GM12878 (cell line): ENCODE measurements around the gene MGAT4B. TPM values are rescaled to one million over a fixed set of nuclear protein-coding genes. Genes with fewer than 3 reads are reported as not detected.

ENCODE experiments used
- ATAC-seq: fragments of 200-7000 bp; cut with Tn5 transposase; 3 replicates; pipeline ENCODE4 v1.9.1; 2020; ENCODE audit warnings: mild to moderate bottlenecking, moderate library complexity
- BruUV-seq: library from RNA; stranded (reverse); fragments of 400-500 nt; replicated peaks from 2 replicates; lab custom pipeline; 2021; lab: Mats Ljungman, UMichigan
- CTCF ChIA-PET: fragments of 300-600 bp; sonication (Branson Sonifier 250); formaldehyde crosslinking; extraction: SDS; loops from one replicate; lab custom pipeline; 2021; ENCODE audit warnings: inconsistent platforms; lab: Yijun Ruan, JAX
- POLR2A ChIA-PET: fragments of 350-600 bp; formaldehyde crosslinking; extraction: SDS; loops from one replicate; lab custom pipeline; 2021; ENCODE audit warnings: inconsistent platforms; lab: Charles Lee
- RAD21 ChIA-PET: fragments of 300-600 bp; sonication (Branson Sonifier 250); formaldehyde crosslinking; loops from one replicate; lab custom pipeline; 2023; ENCODE audit warnings: antibody characterized with exemption; ENCODE audit not compliant: unreplicated experiment; lab: Charles Lee
- SMC1A ChIA-PET: fragments of 300-600 bp; sonication (Branson Sonifier 250); formaldehyde crosslinking; loops from one replicate; lab custom pipeline; 2023; ENCODE audit not compliant: unreplicated experiment, uncharacterized antibody; lab: Charles Lee
- DNase-seq: peaks from one replicate; pipeline ENCODE4 v3.0.0-alpha.2; 2011; ENCODE audit warnings: low read depth, low spot score
- FAIRE-seq: peaks from 3 replicates; lab custom pipeline; 2011; peaks lifted over from hg19 to GRCh38; lab: Jason Lieb, UNC
- H2AFZ ChIP-seq: 2 replicates; pipeline ENCODE4 v1.6.0; 2011; ENCODE audit warnings: low read depth, low read length, control low read depth; ENCODE audit not compliant: control insufficient read depth
- H3K27ac ChIP-seq: 2 replicates; pipeline ENCODE4 v1.5.1; 2011; ENCODE audit warnings: control low read depth; ENCODE audit not compliant: control insufficient read depth, insufficient read depth
- H3K27me3 ChIP-seq, 2 experiments: replicated peaks in 1 of 2; 2 replicates each; pipeline versions ENCODE4 v1.6.0 to v1.6.1; 2011; ENCODE audit warnings: low read length in 1 of 2; ENCODE audit not compliant: control insufficient read depth in 2 of 2, insufficient read depth in 2 of 2
- H3K36me3 ChIP-seq, 2 experiments: 2 replicates each; pipeline ENCODE4 v1.5.1; 2011; ENCODE audit warnings: low read length in 1 of 2; ENCODE audit not compliant: control insufficient read depth in 2 of 2, insufficient read depth in 2 of 2
- H3K4me1 ChIP-seq: 2 replicates; pipeline ENCODE4 v1.6.1; 2011; ENCODE audit warnings: mild to moderate bottlenecking, low read length, moderate library complexity, mixed read lengths; ENCODE audit not compliant: control insufficient read depth, insufficient read depth
- H3K4me2 ChIP-seq: 2 replicates; pipeline ENCODE4 v1.6.0; 2011; ENCODE audit warnings: control low read depth; ENCODE audit not compliant: control insufficient read depth, insufficient read depth
- H3K4me3 ChIP-seq: fragments of 200-600 bp; sonication (generic); 2 replicates; pipeline ENCODE4 v1.5.1; 2016
- H3K79me2 ChIP-seq: 2 replicates; pipeline ENCODE4 v1.6.0; 2011; ENCODE audit warnings: low read length; ENCODE audit not compliant: control insufficient read depth, insufficient read depth
- H3K9ac ChIP-seq: 2 replicates; pipeline ENCODE4 v1.8.0; 2011; ENCODE audit warnings: low read length, control low read depth, mixed read lengths; ENCODE audit not compliant: control insufficient read depth, insufficient read depth
- H3K9me3 ChIP-seq: replicated peaks from 3 replicates; pipeline ENCODE4 v1.5.1; 2011; ENCODE audit warnings: mild to moderate bottlenecking, low read length; ENCODE audit not compliant: control insufficient read depth, insufficient read depth
- H4K20me1 ChIP-seq: 2 replicates; pipeline ENCODE4 v1.6.0; 2011; ENCODE audit not compliant: control insufficient read depth, insufficient read depth
- CHD4 ChIP-seq: fragments of 200-600 bp; sonication (generic); IDR thresholded peaks from 2 replicates; pipeline ENCODE4 v1.6.1; 2016; ENCODE audit warnings: mild to moderate bottlenecking
- HCFC1 ChIP-seq: fragments of 150-350 bp; IDR thresholded peaks from 2 replicates; pipeline ENCODE4 v1.6.1; 2014; ENCODE audit warnings: low read length
- HSF1 ChIP-seq: fragments of 150-350 bp; IDR thresholded peaks from 2 replicates; pipeline ENCODE4 v1.6.1; 2014; ENCODE audit warnings: mild to moderate bottlenecking, low read depth, low read length
- LARP7 ChIP-seq: fragments of 450-650 bp; IDR thresholded peaks from 2 replicates; pipeline ENCODE4 v1.6.1; 2017; ENCODE audit warnings: mild to moderate bottlenecking
- MTA2 ChIP-seq: fragments of 450-650 bp; IDR thresholded peaks from 2 replicates; pipeline ENCODE4 v1.6.1; 2016; ENCODE audit warnings: low read depth, mild to moderate bottlenecking, moderate library complexity
- NFYB ChIP-seq: IDR thresholded peaks from 2 replicates; pipeline ENCODE4 v1.6.1; 2011; ENCODE audit warnings: low read depth, mild to moderate bottlenecking, low read length, improper control_type of control experiment, moderate library complexity; ENCODE audit not compliant: insufficient read depth
- RUNX3 ChIP-seq: IDR thresholded peaks from 2 replicates; pipeline ENCODE4 v1.6.1; 2012; ENCODE audit warnings: low read length, inconsistent platforms
- TCF7 ChIP-seq: IDR thresholded peaks from 2 replicates; pipeline ENCODE4 v1.6.1; 2014; ENCODE audit warnings: antibody characterized with exemption, borderline replicate concordance
- WGBS: methylation state at CpG from one replicate; pipeline ENCODE4 v1.1.6; 2016; ENCODE audit warnings: low lambda C conversion rate; ENCODE audit not compliant: insufficient replicate concordance, insufficient coverage; ENCODE audit errors: missing lambda C conversion rate; 5-methylcytosine and 5-hydroxymethylcytosine counted together
- in situ Hi-C: fragments of 300-500 bp; cut with MboI; formaldehyde crosslinking; loops from 9 replicates; pipeline ENCODE4 v1.14.3; 2018; ENCODE audit warnings: mixed read lengths
- intact Hi-C: fragments of 100-400 bp; cut with micrococcal nuclease; formaldehyde crosslinking; loops from one replicate; pipeline ENCODE4 v1.14.2; 2022; ENCODE audit not compliant: unreplicated experiment
- polyA plus RNA-seq, 11 experiments: library from polyadenylated mRNA; depleted of rRNA in 4 of 11; unstranded in 6 of 11; stranded (reverse) in 5 of 11; fragments of >200 nt; fragmentation: Nextera tagmentation in 4 of 11; fragmentation: Illumina TruSeq in 1 of 11; extraction: Ambion mirVana in 4 of 11; extraction: Trizol in 1 of 11; gene quantifications; 1 replicate in 1 of 11; 2 replicates in 10 of 11; pipeline versions ENCODE4 v1.2.1 to v1.2.3, GENCODE V29; 2011 to 2016; ENCODE audit warnings: inconsistent platforms in 2 of 11, missing spikeins in 2 of 11, low read depth in 1 of 11
- total RNA-seq, 4 experiments: library from RNA; depleted of rRNA in 3 of 4; stranded (reverse); fragments of >200 nt in 3 of 4; fragmentation: Illumina TruSeq in 1 of 4; extraction: Trizol in 1 of 4; gene quantifications; 2 replicates each; pipeline versions ENCODE4 v1.2.1 to v1.2.3, GENCODE V29; 2013 to 2021
- TF ChIP-seq, protein P1 (sequence below): fragments of 450-650 bp; IDR thresholded peaks from 2 replicates; pipeline ENCODE4 v1.6.1; 2017; ENCODE audit warnings: mild to moderate bottlenecking, low read depth, inconsistent platforms; ENCODE audit not compliant: poor library complexity, severe bottlenecking

Gene MGAT4B
- total and polyA plus RNA-seq, 10 of the 15 experiments (the other 5 are each of a cell fraction or from before 2014, with no cell fraction given) = 0.60 to 82.5 (median 34.4) TPM; not detected in 1

DNA sequence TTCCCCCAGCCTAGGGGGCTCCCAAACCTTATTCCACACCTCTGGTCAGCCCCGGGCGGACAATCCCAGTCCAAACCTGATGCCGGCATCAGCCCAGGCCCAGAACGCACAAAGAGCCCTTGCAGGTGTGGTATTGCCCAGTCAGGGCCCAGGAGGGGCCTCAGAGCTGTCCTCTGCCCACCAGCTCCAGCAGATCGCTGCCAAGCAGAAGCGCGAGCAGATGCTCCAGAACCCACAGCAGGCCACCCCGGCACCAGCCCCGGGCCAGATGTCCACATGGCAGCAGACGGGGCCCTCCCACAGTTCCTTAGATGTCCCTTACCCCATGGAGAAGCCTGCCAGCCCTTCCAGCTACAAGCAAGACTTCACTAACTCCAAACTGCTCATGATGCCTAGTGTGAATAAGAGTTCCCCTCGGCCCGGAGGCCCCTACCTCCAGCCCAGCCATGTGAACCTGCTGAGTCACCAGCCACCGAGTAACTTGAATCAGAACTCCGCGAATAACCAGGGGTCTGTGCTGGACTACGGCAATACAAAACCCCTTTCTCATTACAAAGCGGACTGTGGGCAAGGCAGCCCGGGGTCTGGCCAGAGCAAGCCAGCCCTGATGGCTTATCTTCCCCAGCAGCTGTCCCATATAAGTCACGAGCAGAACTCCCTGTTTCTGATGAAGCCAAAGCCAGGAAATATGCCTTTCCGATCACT is 40.5 kb downstream of the MGAT4B start:
- Histone ChIP-seq H3K79me2 (peaks cover 16% of the 10 kb centered on the region), H3K27me3 (no peaks in the 10 kb centered on the region), H4K20me1 (peaks cover 4% of the 10 kb centered on the region; the same call in 1 of the 2 replicates), H3K4me2 (no peak overlapping the region), H3K27ac (no peak overlapping the region), H3K4me1 (peaks cover 10% of the 10 kb centered on the region), H3K36me3 (peaks cover 16 to 22% of the 10 kb centered on the region in 2 experiments)
- in situ Hi-C loops = no loop called here
- BruUV-seq = TSS peak; percentile 51
- DNase-seq (no peak), ATAC-seq (no peak)
- 91% methylated on average over 20 of the region's 20 CpGs for WGBS
- TF ChIP-seq CHD4 = no peak
- no peak for TF ChIP-seq HCFC1
- TF ChIP-seq HSF1 = no peak
- TF ChIP-seq TCF7 = no peak
- no peak for TF ChIP-seq MTA2
- no peak for TF ChIP-seq LARP7
- TF ChIP-seq NFYB = no peak
- TF ChIP-seq RUNX3 = no peak
- TF ChIP-seq, protein P1, sequence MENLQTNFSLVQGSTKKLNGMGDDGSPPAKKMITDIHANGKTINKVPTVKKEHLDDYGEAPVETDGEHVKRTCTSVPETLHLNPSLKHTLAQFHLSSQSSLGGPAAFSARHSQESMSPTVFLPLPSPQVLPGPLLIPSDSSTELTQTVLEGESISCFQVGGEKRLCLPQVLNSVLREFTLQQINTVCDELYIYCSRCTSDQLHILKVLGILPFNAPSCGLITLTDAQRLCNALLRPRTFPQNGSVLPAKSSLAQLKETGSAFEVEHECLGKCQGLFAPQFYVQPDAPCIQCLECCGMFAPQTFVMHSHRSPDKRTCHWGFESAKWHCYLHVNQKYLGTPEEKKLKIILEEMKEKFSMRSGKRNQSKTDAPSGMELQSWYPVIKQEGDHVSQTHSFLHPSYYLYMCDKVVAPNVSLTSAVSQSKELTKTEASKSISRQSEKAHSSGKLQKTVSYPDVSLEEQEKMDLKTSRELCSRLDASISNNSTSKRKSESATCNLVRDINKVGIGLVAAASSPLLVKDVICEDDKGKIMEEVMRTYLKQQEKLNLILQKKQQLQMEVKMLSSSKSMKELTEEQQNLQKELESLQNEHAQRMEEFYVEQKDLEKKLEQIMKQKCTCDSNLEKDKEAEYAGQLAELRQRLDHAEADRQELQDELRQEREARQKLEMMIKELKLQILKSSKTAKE = no peak
- TF ChIP-seq, all 136 proteins: peak for 0
- ChIA-PET RAD21 (no interaction called here), CTCF (interaction anchor here (1.1 kb wide), 1 partner anchor 140 kb away, joined by 3 read pairs; no protein-coding TSS in a partner anchor), POLR2A (interaction anchor here (0.7 kb wide), 2 partner anchors 28 to 221 kb away, joined by 5 to 6 read pairs; partner anchors contain the start of gene LTC4S), SMC1A (interaction anchor here (0.6 to 1.2 kb wide), 2 partner anchors 12 to 141 kb away, joined by 3 read pairs; no protein-coding TSS in a partner anchor)
- FAIRE-seq = no peak
- H3K9ac ChIP-seq = no peak overlapping the region
- H3K9me3 ChIP-seq = no peaks in the 10 kb centered on the region
- H2AFZ ChIP-seq = no peak overlapping the region
- intact Hi-C loops = loop anchor here (10.0 kb wide), 1 partner anchor 209 kb away; no protein-coding TSS in a partner anchor
- no peak overlapping the region for H3K4me3 ChIP-seq
